HG03139 (cell line): ENCODE data around the gene PHOSPHO1.
A peak's percentile ranks its signal among the peaks of the same experiment; 100 is the strongest.
"Not testable (repeated sequence)": the region's sequence is repeated elsewhere in the genome, so short reads cannot be mapped to it uniquely, and the experiment has no call there.

Source experiments
- ATAC-seq: cut with Tn5 transposase; IDR thresholded peaks from one replicate; pipeline ENCODE4 v1.9.1; 2021; ENCODE audit not compliant: unreplicated experiment

PHOSPHO1 gene

GRCh38 chr17:49193513-49194296, 36.9 kb downstream of the PHOSPHO1 start:
- ATAC-seq = no peak

DNA sequence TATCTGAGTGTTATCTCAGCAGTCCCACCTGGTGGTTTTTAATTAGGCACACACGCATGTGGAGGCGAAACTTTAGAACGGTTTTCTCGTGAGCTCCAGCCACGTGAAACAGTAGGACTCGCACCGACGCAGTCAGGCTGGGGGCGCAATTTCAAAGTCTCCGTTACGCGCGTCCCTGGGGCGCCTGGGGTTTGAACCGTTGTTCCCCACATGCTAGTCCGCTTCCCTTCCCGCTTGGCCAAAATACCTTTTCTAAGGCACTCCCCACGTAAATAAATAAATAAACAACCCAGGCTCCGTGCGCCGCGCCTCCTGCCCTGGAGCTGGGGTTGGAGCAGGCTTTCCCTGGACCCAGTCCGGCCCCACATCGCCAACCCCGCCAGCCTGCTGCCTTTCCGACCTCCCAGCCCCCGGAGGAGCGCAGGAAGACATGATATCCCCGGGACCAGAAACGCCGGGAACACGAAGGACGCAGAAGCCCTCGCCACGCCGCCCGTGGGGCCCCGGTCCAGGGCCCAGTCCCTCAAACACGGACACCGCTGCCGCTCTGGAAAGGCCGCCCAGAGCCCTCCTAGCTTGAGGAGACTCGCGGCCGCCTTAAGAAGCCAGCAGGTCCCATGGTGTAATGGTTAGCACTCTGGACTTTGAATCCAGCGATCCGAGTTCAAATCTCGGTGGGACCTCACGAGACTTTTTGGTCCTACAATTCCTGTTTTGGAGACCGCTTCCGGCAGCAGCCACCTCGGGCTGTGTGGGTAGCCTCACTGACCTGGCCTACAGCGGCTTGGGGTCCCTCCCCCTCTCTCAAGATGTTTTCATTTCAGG, 38.5 kb downstream of the PHOSPHO1 start:
- ATAC-seq = peak; percentile 43

GRCh38 chr17:49191409-49191916, 39.1 kb downstream of the PHOSPHO1 start:
- peak; percentile 7 for ATAC-seq

- ATAC-seq = no peak
These were observed 39.7 kb downstream of the PHOSPHO1 start for GRCh38 chr17:49190932-49191331.

DNA sequence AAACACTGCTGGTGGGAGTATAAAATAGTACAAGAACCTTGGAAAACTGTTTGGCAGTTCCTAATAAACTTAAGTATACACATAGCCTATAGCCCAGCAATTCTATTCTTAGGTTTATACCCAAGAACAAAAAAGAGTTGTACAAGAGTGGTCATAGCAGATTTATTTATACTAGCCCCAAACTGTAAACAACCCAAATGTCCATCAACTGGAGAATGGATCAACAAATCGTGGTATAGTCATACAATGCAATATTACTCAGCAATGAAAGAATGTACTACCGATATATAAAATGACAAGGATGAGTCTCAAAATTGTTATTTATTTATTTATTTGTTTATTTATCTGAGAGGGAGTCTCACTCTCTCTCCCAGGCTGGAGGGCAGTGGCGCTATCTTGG, 43.3 kb downstream of the PHOSPHO1 start:
- no peak for ATAC-seq

GRCh38 chr17:49185381-49185780, 45.2 kb downstream of the PHOSPHO1 start:
- not testable (repeated sequence) for ATAC-seq

DNA sequence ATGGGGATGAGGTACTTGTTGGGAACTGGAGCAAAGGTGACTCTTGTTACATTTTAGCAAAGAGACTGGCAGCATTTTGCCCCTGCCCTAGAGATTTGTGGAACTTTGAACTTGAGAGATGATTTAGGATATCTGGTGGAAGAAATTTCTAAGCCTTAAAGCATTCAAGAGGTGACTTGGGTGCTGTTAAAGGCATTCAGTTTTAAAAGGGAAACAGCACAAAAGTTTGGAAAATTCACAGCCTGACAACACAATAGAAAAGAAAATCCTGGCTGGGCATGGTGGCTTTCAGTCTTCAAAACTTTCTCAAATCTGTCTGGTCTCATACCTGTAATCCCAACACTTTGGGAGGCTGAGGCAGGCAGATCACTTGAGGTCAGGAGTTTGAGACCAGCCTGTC, 46.1 kb downstream of the PHOSPHO1 start:
- not testable (repeated sequence) for ATAC-seq

DNA sequence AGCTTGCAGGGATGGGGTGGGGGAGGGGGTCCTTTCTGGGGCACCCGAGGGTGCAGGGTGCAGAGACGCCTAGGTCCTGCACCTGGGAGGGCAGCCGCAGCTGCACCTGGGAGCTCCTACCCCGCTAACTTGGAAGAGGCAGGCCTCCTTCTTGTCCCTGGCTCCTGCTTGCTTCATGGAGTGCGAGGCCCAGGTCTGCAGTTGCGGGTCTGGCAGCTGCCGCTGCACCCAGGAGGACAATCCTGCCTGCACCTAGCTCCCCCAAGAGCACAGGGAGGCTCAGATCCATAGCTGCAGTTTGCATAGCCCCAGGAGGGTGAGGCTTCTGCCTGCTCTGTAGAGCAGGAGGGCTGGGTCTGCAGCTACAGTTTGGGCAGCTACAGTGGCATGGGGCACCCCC, 46.8 kb downstream of the PHOSPHO1 start:
- no peak for ATAC-seq

DNA sequence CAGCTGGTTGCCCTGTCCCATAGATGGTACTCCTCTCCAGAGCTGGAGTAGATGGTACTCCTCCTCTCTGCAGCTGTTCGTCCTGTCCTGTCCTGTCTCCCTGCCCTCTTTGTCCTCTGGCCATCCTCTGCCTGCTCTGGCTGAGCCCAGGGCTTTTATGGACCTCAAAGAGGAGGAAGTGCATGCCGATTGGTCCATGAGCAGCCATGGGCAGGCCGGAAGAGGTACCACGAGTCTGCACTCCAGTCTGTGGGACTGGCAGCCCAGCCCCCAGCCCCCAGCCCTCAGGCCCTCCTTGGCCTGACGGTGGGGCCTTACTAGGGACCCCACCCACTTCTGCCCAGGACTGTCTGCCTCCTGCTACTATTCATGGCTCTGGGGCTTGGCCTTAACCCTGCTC, 47.2 kb downstream of the PHOSPHO1 start:
- ATAC-seq = no peak

GRCh38 chr17:49180998-49181635, 49.5 kb downstream of the PHOSPHO1 start:
- no peak for ATAC-seq

GRCh38 chr17:49180303-49180702, 50.3 kb downstream of the PHOSPHO1 start:
- ATAC-seq = no peak

DNA sequence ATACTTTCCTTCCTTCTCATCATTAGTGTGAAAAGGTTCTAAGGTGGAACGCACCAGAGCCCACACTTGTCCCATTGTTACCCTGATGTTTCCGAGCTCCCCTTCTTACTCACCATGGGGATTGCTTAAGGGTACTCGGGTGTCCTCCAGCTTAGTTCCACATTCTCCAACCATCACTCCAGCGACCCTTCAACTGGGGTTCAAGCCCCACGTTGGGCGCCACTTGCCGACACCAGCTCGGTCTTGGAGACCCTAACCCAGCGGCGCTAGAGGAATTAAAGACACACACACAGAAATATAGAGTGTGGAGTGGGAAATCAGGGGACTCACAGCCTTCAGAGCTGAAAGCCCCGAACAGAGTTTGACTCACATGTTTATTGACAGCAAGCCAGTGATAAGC, 54.6 kb downstream of the PHOSPHO1 start:
- not testable (repeated sequence) for ATAC-seq
